PC-9 (cell line): Measurements from ENCODE around the gene DPP4. TPM values are rescaled to one million over a fixed set of nuclear protein-coding genes. Genes with fewer than 3 reads are reported as not detected.

Experiments
- BruUV-seq: library from RNA; stranded (reverse); fragments of 400-500 nt; replicated peaks from 2 replicates; lab custom pipeline; 2021; lab: Mats Ljungman, UMichigan
- CTCF ChIA-PET: fragments of 300-600 bp; sonication (Branson Sonifier 250); formaldehyde crosslinking; loops from one replicate; lab custom pipeline; 2022; ENCODE audit warnings: antibody characterized with exemption; lab: Charles Lee
- POLR2A ChIA-PET: fragments of 300-600 bp; sonication (Branson Sonifier 250); formaldehyde crosslinking; loops from one replicate; lab custom pipeline; 2022; ENCODE audit warnings: antibody characterized with exemption; ENCODE audit not compliant: unreplicated experiment; lab: Charles Lee
- DNase-seq, 2 experiments: peaks; one replicate each; pipeline versions ENCODE4 v3.0.0 to v3.0.0-alpha.2; 2015 to 2022; ENCODE audit warnings: mixed read lengths in 1 of 2
- H2AFZ ChIP-seq: fragments of 200-600 bp; sonication (generic); 2 replicates; pipeline ENCODE4 v1.8.1; 2017; ENCODE audit warnings: antibody characterized with exemption
- H3F3A ChIP-seq: fragments of 200-600 bp; sonication (generic); 2 replicates; pipeline ENCODE4 v1.8.1; 2017; ENCODE audit warnings: antibody characterized with exemption, mild to moderate bottlenecking, low read depth; ENCODE audit not compliant: insufficient read depth
- H3K27ac ChIP-seq: fragments of 200-600 bp; sonication (generic); 2 replicates; pipeline ENCODE4 v1.6.1; 2016; ENCODE audit warnings: mixed run types
- H3K27me3 ChIP-seq: fragments of 200-600 bp; sonication (generic); 2 replicates; pipeline ENCODE4 v1.6.1; 2016; ENCODE audit warnings: low read depth, mixed run types; ENCODE audit not compliant: insufficient read depth
- H3K36me3 ChIP-seq: fragments of 200-600 bp; sonication (generic); 2 replicates; pipeline ENCODE4 v1.6.1; 2016; ENCODE audit warnings: low read depth, mixed run types
- H3K4me1 ChIP-seq: fragments of 200-600 bp; sonication (generic); replicated peaks from 2 replicates; pipeline ENCODE4 v1.6.1; 2016; ENCODE audit warnings: mixed run types; ENCODE audit not compliant: insufficient read depth
- H3K4me2 ChIP-seq: fragments of 200-600 bp; sonication (generic); 2 replicates; pipeline ENCODE4 v1.6.1; 2017; ENCODE audit warnings: mixed run types
- H3K4me3 ChIP-seq: fragments of 200-600 bp; sonication (generic); 2 replicates; pipeline ENCODE4 v1.6.1; 2016; ENCODE audit warnings: mixed run types
- H3K79me2 ChIP-seq: fragments of 200-600 bp; sonication (generic); 2 replicates; pipeline ENCODE4 v1.6.1; 2017; ENCODE audit warnings: low read depth, mixed run types
- H3K9me2 ChIP-seq: fragments of 200-600 bp; sonication (generic); 2 replicates; pipeline ENCODE4 v1.8.1; 2017; ENCODE audit warnings: mild to moderate bottlenecking; ENCODE audit not compliant: insufficient read depth
- H3K9me3 ChIP-seq: fragments of 200-600 bp; sonication (generic); 2 replicates; pipeline ENCODE4 v1.8.1; 2016; ENCODE audit warnings: low read depth; ENCODE audit not compliant: insufficient read depth
- H4K20me1 ChIP-seq: fragments of 200-600 bp; sonication (generic); 2 replicates; pipeline ENCODE4 v1.8.1; 2017; ENCODE audit not compliant: insufficient read depth
- EZH2 ChIP-seq: fragments of 200-600 bp; sonication (generic); IDR thresholded peaks from 2 replicates; pipeline ENCODE4 v1.8.0; 2017; ENCODE audit warnings: antibody characterized with exemption, low read depth
- intact Hi-C: fragments of 100-400 bp; cut with micrococcal nuclease; formaldehyde crosslinking; loops from one replicate; pipeline ENCODE4 v1.10.0; 2022; ENCODE audit not compliant: unreplicated experiment
- total RNA-seq: library from RNA; stranded (reverse); gene quantifications from 2 replicates; pipeline ENCODE4 v1.2.3, GENCODE V29; 2021
- TF ChIP-seq, protein P1 (sequence below): fragments of 200-600 bp; sonication (generic); conservative IDR thresholded peaks from 2 replicates; pipeline ENCODE4 v1.6.1; 2017; ENCODE audit warnings: mixed run types, antibody characterized with exemption, mild to moderate bottlenecking, moderate library complexity

Gene DPP4
- total RNA-seq, 1 experiment from 2014 or later: 0.35 TPM

DNA sequence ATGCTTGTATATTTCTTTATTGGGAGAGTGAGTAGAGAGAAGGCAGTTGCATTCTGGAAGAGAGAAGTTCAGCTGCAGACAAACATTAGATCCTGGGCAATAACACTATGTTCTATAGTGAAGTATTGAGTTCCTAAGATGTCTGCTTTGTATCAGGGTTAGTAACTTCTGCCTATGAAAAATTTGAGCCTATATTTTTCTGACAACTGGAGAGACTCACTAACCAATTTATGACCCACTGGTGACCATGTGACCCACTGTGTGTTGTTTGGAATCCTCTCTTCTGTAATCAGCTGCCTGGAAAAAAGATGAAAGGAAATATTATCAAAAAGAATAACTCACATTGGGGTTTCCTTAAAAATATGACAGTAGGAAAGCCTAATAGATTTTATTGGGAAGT lies 35.3 kb downstream of the DPP4 start:
- no peak overlapping the region for H3K4me2 ChIP-seq
- intact Hi-C loops: no loop called here
- H3K4me3 ChIP-seq: no peak overlapping the region
- DNase-seq: no peak
- H3K79me2 ChIP-seq: no peaks in the 10 kb centered on the region
- no TSS peak for BruUV-seq
- H3K4me1 ChIP-seq: no peaks in the 10 kb centered on the region
- no peaks in the 10 kb centered on the region for H3K9me2 ChIP-seq
- H2AFZ ChIP-seq: no peak overlapping the region
- H3K9me3 ChIP-seq: no peaks in the 10 kb centered on the region
- H3K27me3 ChIP-seq: no peaks in the 10 kb centered on the region
- no peaks in the 10 kb centered on the region for H3F3A ChIP-seq
- H3K27ac ChIP-seq: no peak overlapping the region
- no peaks in the 10 kb centered on the region for H4K20me1 ChIP-seq
- H3K36me3 ChIP-seq: no peaks in the 10 kb centered on the region
- CTCF ChIA-PET: no interaction called here
- TF ChIP-seq EZH2: no peak
- TF ChIP-seq, protein P1, sequence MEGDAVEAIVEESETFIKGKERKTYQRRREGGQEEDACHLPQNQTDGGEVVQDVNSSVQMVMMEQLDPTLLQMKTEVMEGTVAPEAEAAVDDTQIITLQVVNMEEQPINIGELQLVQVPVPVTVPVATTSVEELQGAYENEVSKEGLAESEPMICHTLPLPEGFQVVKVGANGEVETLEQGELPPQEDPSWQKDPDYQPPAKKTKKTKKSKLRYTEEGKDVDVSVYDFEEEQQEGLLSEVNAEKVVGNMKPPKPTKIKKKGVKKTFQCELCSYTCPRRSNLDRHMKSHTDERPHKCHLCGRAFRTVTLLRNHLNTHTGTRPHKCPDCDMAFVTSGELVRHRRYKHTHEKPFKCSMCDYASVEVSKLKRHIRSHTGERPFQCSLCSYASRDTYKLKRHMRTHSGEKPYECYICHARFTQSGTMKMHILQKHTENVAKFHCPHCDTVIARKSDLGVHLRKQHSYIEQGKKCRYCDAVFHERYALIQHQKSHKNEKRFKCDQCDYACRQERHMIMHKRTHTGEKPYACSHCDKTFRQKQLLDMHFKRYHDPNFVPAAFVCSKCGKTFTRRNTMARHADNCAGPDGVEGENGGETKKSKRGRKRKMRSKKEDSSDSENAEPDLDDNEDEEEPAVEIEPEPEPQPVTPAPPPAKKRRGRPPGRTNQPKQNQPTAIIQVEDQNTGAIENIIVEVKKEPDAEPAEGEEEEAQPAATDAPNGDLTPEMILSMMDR: no peak
- POLR2A ChIA-PET: no interaction called here

DNA sequence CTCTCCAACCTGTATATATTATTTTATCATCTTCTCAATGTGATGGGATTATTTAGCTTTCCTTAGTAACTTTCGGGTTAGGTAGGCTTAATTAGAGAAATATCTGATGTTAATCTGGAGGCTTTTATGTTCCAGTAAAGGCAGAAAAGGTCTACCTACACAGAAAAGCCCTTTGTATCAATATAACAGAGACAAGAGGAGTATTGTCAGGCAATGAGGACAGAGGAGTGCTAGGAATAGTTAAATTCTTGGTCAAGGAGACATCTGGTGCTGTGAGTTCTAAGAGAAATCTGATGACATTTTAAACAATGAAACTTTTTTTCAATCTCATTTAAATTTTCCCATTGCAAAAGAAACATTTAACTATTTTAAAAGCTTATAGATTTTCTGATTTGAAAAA lies 36.1 kb downstream of the DPP4 start:
- Histone ChIP-seq H3F3A (no peaks in the 10 kb centered on the region), H3K27me3 (no peaks in the 10 kb centered on the region), H3K4me2 (no peak overlapping the region), H3K9me2 (no peaks in the 10 kb centered on the region), H3K79me2 (no peaks in the 10 kb centered on the region), H2AFZ (no peak overlapping the region), H3K4me3 (no peak overlapping the region), H3K36me3 (no peaks in the 10 kb centered on the region), H3K27ac (no peak overlapping the region), H3K4me1 (no peaks in the 10 kb centered on the region), H3K9me3 (no peaks in the 10 kb centered on the region), H4K20me1 (no peaks in the 10 kb centered on the region)
- BruUV-seq: no TSS peak
- intact Hi-C loops: no loop called here
- CTCF ChIA-PET: no interaction called here
- DNase-seq: no peak
- TF ChIP-seq, protein P1: no peak
- TF ChIP-seq EZH2: no peak
- POLR2A ChIA-PET: no interaction called here

DNA sequence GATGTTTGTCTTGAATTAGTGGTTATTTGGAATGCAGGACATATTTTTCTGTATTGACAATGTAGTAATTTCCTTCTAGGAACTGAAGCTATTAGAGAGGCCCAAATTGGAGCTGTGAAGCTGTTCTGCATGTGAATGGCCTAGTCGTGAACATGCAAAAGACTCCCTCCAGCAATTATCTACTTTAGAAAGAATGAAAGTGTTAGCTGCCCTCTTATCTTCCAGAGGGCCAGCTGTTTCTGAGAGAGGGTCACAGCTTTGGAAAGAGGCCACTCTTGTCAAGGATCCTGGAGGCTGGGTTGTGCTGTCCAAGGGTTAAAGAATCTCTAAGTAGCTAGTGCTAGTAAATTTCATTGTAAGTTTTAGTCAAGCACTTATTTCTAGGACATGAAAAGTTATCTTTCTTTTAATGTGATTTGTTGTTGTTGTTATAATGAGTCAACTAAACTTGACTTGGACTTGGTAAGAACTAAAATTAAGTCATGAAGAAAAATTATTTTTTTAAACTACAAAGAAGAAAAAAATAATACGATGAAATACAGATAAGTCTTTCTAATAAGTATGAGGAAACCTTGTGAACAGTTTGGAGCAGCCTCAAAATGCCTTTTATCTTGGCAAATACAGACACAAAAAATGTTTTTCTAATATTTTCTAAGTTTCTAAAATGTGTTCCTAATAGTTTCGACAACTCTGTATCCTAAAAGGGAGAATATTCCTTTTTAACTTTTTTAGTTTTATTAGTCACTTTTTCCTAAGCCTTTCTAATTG lies 36.8 kb downstream of the DPP4 start:
- Histone ChIP-seq H3K4me2 (no peak overlapping the region), H4K20me1 (no peaks in the 10 kb centered on the region), H3K4me3 (no peak overlapping the region), H3K4me1 (no peaks in the 10 kb centered on the region), H3K9me2 (no peaks in the 10 kb centered on the region), H3K79me2 (no peaks in the 10 kb centered on the region), H3K36me3 (no peaks in the 10 kb centered on the region), H3K9me3 (no peaks in the 10 kb centered on the region), H3K27ac (no peak overlapping the region), H3K27me3 (no peaks in the 10 kb centered on the region), H2AFZ (no peak overlapping the region), H3F3A (no peaks in the 10 kb centered on the region)
- TF ChIP-seq, protein P1: no peak
- no peak for TF ChIP-seq EZH2
- no peak for DNase-seq
- intact Hi-C loops: no loop called here
- BruUV-seq: no TSS peak
- ChIA-PET POLR2A (interaction anchor here (0.5 kb wide), 1 partner anchor 27 kb away, joined by 3 read pairs; no protein-coding TSS in a partner anchor), CTCF (no interaction called here)
